ENCODE measurements around the gene SBF2.
"Not testable (repeated sequence)": the region's sequence is repeated elsewhere in the genome, so short reads cannot be mapped to it uniquely, and the experiment has no call there.

The SBF2 gene

GRCh38 chr11:9939150-9939549 lies 354.9 kb downstream of the SBF2 start:
- DNase-seq = not testable (repeated sequence)

DNA sequence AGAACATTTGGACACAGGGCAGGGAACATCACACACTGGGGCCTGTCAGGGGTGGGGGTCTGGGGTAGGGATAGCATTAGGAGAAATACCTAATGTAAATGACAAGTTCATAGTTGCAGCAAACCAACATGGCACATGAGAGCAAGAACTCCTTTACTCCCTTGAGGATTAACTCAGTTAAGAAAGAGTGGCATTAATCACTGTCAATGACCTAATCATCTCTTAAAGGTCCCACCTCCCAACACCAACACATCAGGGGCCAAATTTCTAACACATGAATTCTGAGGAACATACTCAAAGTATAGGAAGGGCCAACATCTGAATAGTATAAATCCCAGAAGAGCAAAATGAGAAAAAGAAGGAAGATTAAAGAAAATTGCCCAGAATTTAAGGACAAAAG lies 357.3 kb downstream of the SBF2 start:
- DNase-seq = no peak

DNA sequence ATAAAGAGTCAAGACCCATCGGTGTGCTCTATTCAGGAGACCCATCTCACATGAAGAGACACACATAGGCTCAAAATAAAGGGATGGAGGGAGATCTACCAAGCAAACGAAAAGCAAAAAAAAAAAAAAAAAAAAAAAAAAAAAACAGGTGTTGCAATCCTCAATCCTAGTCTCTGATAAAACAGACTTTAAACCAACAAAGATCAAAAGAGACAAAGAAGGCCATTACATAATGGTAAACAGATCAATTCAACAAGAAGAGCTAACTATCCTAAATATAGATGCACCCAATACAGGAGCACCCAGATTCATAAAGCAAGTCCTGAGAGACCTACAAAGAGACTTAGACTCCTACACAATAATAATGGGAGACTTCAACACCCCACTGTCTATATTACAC lies 361.2 kb downstream of the SBF2 start:
- DNase-seq = not testable (repeated sequence)

DNA sequence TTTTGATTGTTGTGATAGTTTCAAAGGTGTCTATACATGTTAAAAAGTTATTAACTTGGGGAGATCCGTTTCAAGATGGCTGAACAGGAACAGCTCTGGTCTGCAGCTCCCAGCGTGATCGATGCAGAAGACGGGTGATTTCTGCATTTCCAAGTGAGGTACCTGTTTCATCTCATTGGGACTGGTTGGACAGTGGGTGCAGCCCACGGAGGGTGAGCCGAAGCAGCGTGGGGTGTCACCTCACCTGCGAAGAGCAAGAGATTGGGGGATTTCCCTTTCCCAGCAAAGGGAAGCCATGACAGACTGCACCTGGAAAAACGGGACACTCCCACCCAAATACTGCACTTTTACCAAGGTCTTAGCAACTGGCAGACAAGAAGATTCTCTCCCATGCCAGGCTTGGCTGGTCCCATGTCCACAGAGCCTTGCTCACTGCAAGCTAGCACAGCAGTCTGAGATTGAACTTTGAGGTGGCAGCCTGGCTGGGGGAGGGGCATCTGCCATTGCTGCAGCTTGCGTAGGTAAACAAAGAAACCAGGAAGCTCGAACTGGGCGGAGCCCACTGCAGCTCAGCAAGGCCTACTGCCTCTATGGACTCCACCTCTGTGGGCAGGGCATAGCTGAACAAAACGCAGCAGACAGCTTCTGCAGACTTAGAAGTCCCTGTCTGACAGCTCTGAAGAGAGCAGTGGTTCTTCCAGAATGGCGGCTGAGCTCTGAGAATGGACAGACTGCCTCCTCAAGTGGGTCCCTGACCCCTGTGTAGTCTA lies 363.3 kb downstream of the SBF2 start:
- not testable (repeated sequence) for DNase-seq

GRCh38 chr11:9927670-9928069 lies 366.3 kb downstream of the SBF2 start:
- no peak for DNase-seq

- no peak for DNase-seq
Measured at GRCh38 chr11:9923280-9923679, 370.7 kb downstream of the SBF2 start.

DNA sequence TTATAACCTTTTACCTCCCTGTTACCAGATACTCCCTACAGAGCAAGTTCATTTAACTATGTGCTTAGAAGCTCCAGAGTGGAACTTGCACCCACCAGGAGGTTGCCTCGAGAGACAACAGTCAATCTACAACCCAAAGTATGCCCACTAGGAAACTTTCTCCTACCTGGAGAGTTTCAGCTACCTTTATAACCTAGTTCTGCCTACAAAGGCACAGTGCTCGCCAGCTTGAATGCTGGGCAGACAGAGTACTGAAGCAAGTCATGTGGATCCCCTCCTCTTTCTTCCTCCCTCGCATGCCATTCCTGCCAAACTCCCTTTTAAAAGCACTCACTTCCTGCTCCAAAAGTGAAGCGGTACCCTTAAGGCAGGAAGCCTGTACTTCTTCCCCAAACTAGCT lies 371.2 kb downstream of the SBF2 start:
- DNase-seq = no peak

- DNase-seq = no peak
Measured at GRCh38 chr11:9916480-9916879, 377.5 kb downstream of the SBF2 start.

DNA sequence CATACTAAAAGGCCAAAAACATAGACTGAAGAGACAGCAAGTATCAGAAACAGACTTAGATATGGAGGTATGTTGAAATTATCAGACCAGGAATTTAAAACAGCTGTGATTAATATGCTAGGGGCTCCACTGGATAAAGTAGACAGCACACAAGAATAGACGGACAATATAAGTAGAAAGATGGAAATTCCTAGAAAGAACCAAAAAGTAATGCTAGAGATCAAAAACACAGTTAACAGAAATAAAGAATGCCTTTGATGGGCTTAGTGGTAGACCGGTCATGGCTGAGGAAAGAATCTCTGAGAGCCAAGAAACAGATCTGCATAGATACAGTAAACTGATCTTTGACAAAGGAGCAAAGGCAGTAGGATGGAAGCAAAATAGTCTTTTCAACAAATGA lies 380.0 kb downstream of the SBF2 start:
- DNase-seq = no peak

DNA sequence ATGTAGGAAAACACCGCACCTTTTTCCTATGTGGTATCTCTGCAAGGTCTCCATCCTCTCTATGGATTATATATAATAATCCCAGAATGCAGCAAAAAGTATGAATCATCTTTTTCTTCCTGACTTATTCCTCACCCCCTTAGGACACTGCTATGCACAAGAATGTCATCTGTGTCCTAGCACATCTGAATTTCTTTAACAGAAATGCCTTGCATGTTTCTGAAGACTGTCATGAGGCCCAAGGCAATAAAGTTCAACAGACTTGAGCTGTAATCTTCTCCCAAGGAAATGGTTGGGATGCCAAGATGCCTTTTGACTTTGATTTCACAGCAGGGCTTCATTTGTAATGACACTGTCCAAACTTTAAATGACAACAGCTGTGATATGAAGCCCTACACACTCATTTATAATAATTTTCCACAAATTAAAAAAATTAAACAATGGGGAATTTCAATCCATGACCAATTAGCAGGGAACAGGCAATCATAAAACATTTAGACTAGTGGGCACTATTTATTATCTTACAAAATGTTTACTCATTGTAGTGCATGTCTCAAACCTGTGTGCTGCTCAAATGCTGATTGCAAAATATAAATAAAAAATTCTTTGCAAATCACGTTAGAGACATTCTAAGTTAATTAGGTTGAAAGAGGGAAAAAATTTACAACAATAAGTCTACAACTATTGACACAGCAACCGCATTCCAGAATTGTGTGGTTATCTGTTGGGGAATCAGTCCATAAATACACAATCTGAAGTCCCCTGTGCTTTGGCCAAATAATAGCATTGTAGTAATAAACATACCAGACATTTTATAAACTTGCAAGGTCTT lies 387.8 kb downstream of the SBF2 start:
- DNase-seq = no peak

GRCh38 chr11:9905501-9905951 lies 388.5 kb downstream of the SBF2 start:
- DNase-seq = no peak

- no peak for DNase-seq
Measured at GRCh38 chr11:9903579-9903978, 390.4 kb downstream of the SBF2 start.

GRCh38 chr11:9901943-9902342 lies 392.1 kb downstream of the SBF2 start:
- DNase-seq = no peak

DNA sequence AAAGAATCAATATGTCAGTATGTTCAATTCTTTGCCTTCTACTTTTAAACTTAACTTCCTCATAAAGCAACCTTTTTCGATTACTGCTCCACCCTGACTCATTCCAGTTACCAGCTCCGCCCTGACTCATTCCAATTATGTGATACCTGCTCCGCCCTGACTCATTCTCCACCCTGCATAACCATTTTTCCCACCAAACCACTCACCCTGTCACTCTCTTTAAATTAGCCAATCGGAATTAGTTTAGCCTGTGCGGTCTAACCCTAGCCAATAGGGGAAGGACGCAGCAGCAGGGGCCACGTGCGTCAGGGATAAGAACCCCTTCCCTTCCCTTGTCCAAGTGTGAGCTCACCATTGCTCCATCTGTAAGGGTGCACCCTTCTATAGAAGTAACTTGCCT lies 393.8 kb downstream of the SBF2 start:
- not testable (repeated sequence) for DNase-seq

DNA sequence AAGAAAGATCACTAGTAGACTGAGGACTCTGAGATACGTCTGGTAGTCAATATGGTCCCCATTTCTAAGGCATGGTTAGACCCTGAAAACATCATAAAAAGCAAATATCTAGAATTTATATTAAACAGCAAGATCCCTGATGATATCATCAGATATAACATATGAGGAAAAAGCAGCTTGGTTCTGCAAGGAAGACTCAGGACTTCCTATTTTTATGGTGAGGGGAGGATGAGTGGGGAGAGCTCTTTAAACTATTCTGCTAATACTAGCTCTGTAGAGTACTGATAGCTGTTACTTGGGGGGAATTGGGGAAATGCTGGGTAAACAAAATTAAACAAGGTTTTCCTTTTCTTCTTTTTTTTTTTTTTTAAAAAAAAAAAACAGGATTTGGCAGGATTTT lies 394.3 kb downstream of the SBF2 start:
- no peak for DNase-seq

DNA sequence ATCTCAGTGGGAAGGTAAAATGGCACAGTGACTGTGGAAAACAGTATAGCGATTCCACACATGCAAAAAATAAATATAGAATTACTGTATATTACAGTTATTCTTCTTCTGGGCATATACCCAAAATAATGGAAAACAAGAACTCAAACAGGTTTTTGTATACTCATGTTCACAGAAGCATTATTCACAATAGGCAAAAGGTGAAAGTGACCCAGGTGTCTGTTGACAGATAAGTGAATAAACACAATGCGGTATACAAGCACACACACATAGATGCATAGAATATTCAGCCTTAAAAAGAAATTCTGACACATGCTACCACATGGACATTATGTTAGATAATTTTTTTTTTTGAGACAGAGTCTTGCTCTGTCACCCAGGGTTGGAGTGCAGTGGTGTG lies 397.1 kb downstream of the SBF2 start:
- no peak for DNase-seq

GRCh38 chr11:9895006-9895405 lies 399.0 kb downstream of the SBF2 start:
- no peak for DNase-seq

DNA sequence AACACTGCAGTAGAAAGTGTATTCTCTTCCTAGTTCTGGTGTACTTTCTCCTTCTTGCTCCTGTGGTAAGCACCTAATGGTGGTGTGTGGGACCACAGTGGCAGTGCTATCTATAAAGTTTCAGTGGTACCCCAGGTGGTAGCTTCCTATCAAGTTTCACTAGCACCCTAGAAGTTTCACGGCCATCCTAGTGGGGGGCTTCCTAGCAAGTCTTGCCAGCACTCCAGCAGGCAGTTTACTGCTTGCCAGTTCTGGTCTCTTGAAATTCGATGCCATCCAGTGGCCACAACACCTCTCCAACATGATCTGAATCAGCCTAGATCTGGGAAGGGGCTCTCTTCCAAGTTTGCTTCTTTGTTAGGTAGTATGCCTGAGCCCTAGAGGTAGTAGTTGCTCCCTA lies 400.5 kb downstream of the SBF2 start:
- DNase-seq = no peak

DNA sequence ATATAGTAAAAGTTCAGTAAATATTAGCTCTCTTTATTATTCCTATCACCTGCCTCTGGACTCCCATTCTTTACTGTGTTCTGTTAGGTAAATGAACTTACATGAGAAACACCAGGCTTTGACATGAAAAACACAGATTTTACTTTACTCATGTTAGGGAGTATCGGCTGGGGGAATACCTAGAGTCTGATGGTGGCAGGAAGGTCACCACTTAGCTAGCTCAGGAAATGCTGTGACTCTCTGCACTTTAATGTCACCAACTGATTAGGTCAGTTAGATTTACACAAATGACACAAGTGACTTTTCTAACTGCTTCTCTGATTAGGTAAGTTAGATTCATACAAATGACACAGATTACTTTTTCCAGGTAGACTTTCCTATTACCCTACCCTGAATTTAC lies 405.1 kb downstream of the SBF2 start:
- no peak for DNase-seq

GRCh38 chr11:9887472-9887871 lies 406.5 kb downstream of the SBF2 start:
- no peak for DNase-seq

DNA sequence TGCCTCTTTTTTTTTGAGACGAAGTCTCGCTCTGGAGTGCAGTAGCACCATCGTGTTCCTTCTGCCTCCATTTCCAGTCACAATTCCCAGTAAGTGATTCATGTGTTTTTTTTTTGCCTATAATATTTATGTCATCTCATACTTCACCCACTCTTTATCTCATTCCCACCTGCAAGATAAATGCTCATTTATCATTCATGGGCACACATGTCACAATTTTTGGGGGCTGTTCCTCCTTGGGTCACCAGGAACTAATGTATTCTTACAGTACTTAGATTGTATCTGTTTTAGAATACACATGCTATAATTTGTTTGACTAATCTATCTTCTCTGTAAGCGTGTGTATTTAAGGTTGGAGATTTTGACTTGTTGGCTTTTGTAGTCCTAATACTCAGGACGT lies 407.4 kb downstream of the SBF2 start:
- DNase-seq = no peak

- no peak for DNase-seq
Measured at GRCh38 chr11:9884601-9885000, 409.4 kb downstream of the SBF2 start.

DNA sequence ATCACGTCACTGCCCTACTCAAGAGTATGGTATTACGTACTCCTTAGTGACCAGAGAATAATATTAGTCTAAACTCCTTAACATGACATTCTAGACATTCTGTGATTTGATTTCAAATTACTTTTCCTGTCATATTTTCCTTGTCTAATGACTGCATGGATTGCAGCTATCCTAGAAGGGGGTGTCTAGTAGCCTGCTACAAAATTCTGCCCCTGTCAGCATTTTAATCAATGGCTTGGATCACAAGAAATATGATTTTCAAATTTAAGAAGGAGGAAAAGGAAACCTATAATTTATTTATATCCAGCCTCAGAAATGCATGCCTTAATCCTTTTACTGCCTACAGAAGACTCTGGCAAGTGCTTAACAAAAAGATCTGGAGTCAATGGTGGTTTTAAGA lies 413.4 kb downstream of the SBF2 start:
- no peak for DNase-seq

DNA sequence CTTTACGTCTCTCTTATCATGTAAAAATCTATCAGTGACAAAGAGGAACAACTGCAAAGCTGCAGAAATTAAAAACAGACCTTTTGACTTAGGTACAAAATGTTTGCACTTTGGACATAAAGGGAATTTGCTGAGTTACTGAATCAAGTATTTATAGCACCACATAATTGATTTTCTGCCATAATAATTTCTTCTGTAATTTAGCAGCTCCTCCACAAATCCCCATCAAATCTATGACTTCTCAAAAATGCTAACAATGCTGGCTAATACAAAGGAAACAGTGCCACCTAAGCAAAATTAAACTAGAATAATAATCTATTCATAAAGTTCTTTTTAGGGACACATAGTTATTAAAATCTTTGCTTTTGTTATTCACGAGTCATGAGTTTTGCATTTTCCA lies 415.1 kb downstream of the SBF2 start:
- no peak for DNase-seq

Data from GOT3 (cell line).